Stimulated activated CD8-positive, alpha-beta memory T cell treated with anti-CD3 and anti-CD28 coated beads, Interleukin-2, amount 100 ng/mL, for 1 hour (primary cell): Measurements from ENCODE around the gene TUBB6.

Source experiments
- DNase-seq, 2 donors: peaks; one replicate each; pipeline ENCODE4 v3.0.0-alpha.2; 2020; ENCODE audit warnings: low read depth in 2 of 2

The TUBB6 gene

GRCh38 chr18:12291161-12291560, 16.9 kb upstream of the TUBB6 start:
- no peak for DNase-seq

- no peak for DNase-seq
Measured at GRCh38 chr18:12291690-12292089, 16.4 kb upstream of the TUBB6 start.

- DNase-seq = no peak
Measured at GRCh38 chr18:12293831-12294230, 14.2 kb upstream of the TUBB6 start.

GRCh38 chr18:12295389-12296086, 12.5 kb upstream of the TUBB6 start:
- DNase-seq = no peak

GRCh38 chr18:12296087-12296403, 12.0 kb upstream of the TUBB6 start:
- DNase-seq = no peak

- no peak for DNase-seq
Measured at GRCh38 chr18:12296457-12296856, 11.6 kb upstream of the TUBB6 start.

- no peak for DNase-seq
Measured at GRCh38 chr18:12299862-12300261, 8.2 kb upstream of the TUBB6 start.

- DNase-seq = no peak
Measured at GRCh38 chr18:12301263-12302005, 6.6 kb upstream of the TUBB6 start.

- no peak for DNase-seq
Measured at GRCh38 chr18:12302391-12303147, 5.5 kb upstream of the TUBB6 start.

GRCh38 chr18:12304351-12305210, 3.5 kb upstream of the TUBB6 start:
- no peak for DNase-seq

- no peak for DNase-seq
Measured at GRCh38 chr18:12305211-12305610, 2.8 kb upstream of the TUBB6 start.

GRCh38 chr18:12305930-12306629, 2.0 kb upstream of the TUBB6 start:
- no peak for DNase-seq

- DNase-seq = no peak
Measured at GRCh38 chr18:12306752-12307700, 1.0 kb upstream of the TUBB6 start.

- no peak for DNase-seq
Measured at GRCh38 chr18:12308386-12309100, 502 bp downstream of the TUBB6 start.

- no peak for DNase-seq
Measured at GRCh38 chr18:12309683-12310198, 1.7 kb downstream of the TUBB6 start.

GRCh38 chr18:12310762-12311161, 2.7 kb downstream of the TUBB6 start:
- no peak for DNase-seq

- no peak for DNase-seq
Measured at GRCh38 chr18:12312976-12313375, 4.9 kb downstream of the TUBB6 start.

GRCh38 chr18:12313530-12314245, 5.6 kb downstream of the TUBB6 start:
- DNase-seq = no peak
